Suprapubic skin (tissue), 4 donors: ENCODE data around the gene STARD8.

Experiments used
- POLR2A ChIP-seq, 2 donors: fragments of 450-650 bp; IDR thresholded peaks; one replicate each; pipeline ENCODE4 v1.6.1; 2017; ENCODE audit warnings: antibody characterized with exemption in 2 of 2, mild to moderate bottlenecking in 2 of 2, moderate library complexity in 2 of 2
- POLR2AphosphoS5 ChIP-seq, 3 donors: sonication (generic); formaldehyde crosslinking; IDR thresholded peaks; one replicate each; pipeline ENCODE4 v1.6.1; 2017; ENCODE audit warnings: antibody characterized with exemption in 3 of 3
- TF ChIP-seq, protein P1 (sequence below), 2 donors: fragments of 200-600 bp in 1 of 2; fragments of 450-650 bp in 1 of 2; sonication (generic) in 1 of 2; IDR thresholded peaks; one replicate each; pipeline ENCODE4 v1.5.1; 2016 to 2019; ENCODE audit warnings: antibody characterized with exemption in 2 of 2, mild to moderate bottlenecking in 1 of 2, moderate library complexity in 1 of 2

DNA sequence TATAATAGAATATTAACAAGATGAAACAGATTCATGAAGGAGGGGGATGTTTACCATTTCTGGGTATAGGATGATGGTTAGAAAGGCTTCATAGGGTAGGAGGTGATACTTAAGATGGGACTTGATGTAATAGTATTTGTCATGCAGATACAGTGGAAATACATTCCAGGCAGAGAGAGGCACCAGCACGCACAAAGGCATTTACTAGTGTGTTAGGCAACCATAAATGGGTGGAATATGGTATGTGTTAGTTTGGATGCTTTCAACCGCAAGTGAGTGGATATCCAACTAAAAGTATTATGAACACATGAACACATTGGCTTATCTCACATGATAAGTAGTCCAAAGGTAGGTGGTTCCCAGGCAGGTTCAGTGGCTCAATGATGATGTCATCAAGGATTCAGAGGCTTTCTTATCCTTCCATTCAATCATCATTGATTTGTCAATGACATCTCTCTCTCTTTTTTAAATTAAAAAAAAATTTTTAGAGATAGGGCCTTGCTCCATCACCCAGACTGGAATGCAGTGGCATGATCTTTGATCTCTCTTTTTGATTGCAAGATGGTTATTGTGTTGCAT lies 12.7 kb upstream of the STARD8 start:
- TF ChIP-seq, protein P1, sequence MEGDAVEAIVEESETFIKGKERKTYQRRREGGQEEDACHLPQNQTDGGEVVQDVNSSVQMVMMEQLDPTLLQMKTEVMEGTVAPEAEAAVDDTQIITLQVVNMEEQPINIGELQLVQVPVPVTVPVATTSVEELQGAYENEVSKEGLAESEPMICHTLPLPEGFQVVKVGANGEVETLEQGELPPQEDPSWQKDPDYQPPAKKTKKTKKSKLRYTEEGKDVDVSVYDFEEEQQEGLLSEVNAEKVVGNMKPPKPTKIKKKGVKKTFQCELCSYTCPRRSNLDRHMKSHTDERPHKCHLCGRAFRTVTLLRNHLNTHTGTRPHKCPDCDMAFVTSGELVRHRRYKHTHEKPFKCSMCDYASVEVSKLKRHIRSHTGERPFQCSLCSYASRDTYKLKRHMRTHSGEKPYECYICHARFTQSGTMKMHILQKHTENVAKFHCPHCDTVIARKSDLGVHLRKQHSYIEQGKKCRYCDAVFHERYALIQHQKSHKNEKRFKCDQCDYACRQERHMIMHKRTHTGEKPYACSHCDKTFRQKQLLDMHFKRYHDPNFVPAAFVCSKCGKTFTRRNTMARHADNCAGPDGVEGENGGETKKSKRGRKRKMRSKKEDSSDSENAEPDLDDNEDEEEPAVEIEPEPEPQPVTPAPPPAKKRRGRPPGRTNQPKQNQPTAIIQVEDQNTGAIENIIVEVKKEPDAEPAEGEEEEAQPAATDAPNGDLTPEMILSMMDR (IDR thresholded peaks at IDR 0.05), result no peak
- TF ChIP-seq POLR2AphosphoS5 (IDR thresholded peaks at IDR 0.05) (no peak), POLR2A (IDR thresholded peaks at IDR 0.05) (no peak)
